ENCODE measurements around the gene SRC. TPM values are rescaled to one million over a fixed set of nuclear protein-coding genes. Genes with fewer than 3 reads are reported as not detected.

The SRC gene
- total and polyA plus RNA-seq, 2 of the 8 experiments (the other 6 are each of a cell fraction or from before 2014, with no cell fraction given) = 27.6 to 28.8 TPM

DNA sequence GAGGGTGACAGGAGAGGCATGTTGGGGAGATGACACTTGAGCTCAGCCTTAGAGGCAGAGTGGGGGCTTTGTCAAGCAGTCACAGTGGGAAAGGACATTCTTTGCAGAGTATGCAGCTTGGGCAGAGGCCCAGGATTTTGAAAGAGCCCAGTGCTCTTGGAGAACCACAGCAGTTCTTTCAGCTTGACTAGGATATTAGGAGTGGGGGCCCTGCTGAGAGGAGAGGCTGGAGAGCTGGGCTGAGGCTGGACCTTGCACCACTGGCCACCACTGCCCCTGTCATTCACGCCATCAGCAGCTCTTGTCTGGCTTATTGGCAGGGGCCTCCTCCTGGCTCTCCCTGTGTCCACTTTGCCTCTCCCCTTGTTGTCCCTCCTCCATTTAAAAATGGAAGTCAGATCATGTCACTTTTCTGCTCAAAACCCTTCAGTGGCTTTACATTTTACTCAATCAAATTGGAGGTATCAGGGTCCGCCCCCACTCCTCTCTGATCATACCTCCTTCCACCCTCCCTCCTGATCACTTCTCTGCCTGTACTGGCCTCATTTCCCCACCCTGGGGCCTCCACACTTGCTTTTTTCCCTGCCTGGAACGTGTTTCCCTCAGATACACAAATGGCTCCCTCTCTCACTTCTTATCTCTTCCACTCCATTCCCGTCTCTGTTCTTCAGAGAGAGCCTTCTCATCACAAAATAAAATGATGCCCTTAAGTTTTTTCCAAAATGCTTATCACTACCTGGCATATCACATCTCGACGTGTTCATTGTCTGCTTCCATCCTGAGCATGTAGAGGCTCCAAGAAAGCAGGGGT is 46.0 kb upstream of the SRC start:
- Histone ChIP-seq H4K8ac (ENCODE audit: extremely low read depth, insufficient read depth, low read length) (no peak overlapping the region), H4K91ac (replicated peaks; ENCODE audit: insufficient read length, low read length) (no peak overlapping the region), H3K4ac (replicated peaks; ENCODE audit: insufficient read length, low read depth, low read length) (no peak overlapping the region), H2BK5ac (ENCODE audit: low read depth, low read length) (no peak overlapping the region), H2BK15ac (ENCODE audit: low read length) (no peak overlapping the region), H2AK5ac (ENCODE audit: low read depth, low read length) (no peak overlapping the region), H4K20me1 (replicated peaks in 1 of 2; ENCODE audit: control insufficient read depth in 1 of 2, insufficient read depth in 2 of 2, low read length in 2 of 2) (no peaks in the 10 kb centered on the region), H3K4me1 (replicated peaks in 1 of 4; ENCODE audit: control insufficient read depth in 3 of 4, insufficient read depth in 4 of 4, low read length in 3 of 4) (peaks cover 0 to 4% (median 0%) of the 10 kb centered on the region in 4 experiments; a peak in 1 of 7 replicates), H3K18ac (ENCODE audit: extremely low read depth, low read length) (no peak overlapping the region), H2BK12ac (ENCODE audit: low read depth, low read length) (no peak overlapping the region), H3K4me2 (ENCODE audit: insufficient read depth in 1 of 2, low read depth in 2 of 2, low read length in 2 of 2) (no peak overlapping the region), H3K23ac (ENCODE audit: insufficient read length) (no peak overlapping the region), H2BK20ac (ENCODE audit: low read length) (no peak overlapping the region), H3K9me3 (ENCODE audit: insufficient read depth in 2 of 2, low read depth in 1 of 2, low read length in 1 of 2) (no peaks in the 10 kb centered on the region), H3K4me3 (ENCODE audit: extremely low read depth in 1 of 4, insufficient read depth in 2 of 4, low read depth in 3 of 4, low read length in 4 of 4) (no peak overlapping the region), H3K9ac (replicated peaks in 1 of 4; ENCODE audit: extremely low read depth in 1 of 4, low read depth in 3 of 4, low read length in 3 of 4) (no peak overlapping the region), H3K36me3 (ENCODE audit: control insufficient read depth in 2 of 4, insufficient read depth in 4 of 4, low read length in 3 of 4) (peaks cover 0 to 18% (median 11%) of the 10 kb centered on the region in 4 experiments; a peak in 6 of 8 replicates), H3K23me2 (ENCODE audit: low read depth, low read length) (no peaks in the 10 kb centered on the region), H3K14ac (ENCODE audit: insufficient read length) (no peak overlapping the region), H3K27me3 (replicated peaks in 1 of 4; ENCODE audit: control insufficient read depth in 3 of 4, extremely low read depth in 1 of 4, insufficient read depth in 3 of 4, low read length in 3 of 4) (no peaks in the 10 kb centered on the region), H3K79me2 (ENCODE audit: control insufficient read depth in 1 of 2, insufficient read depth in 2 of 2, low read length in 2 of 2) (peaks cover 0 to 22% of the 10 kb centered on the region in 2 experiments; a peak in 3 of 4 replicates), H3K79me1 (ENCODE audit: low read depth, low read length) (peaks cover 7% of the 10 kb centered on the region), H3K56ac (replicated peaks; ENCODE audit: insufficient read length, low read depth, low read length) (no peak overlapping the region), H2BK120ac (replicated peaks; ENCODE audit: low read depth, low read length) (no peak overlapping the region), H2AFZ (ENCODE audit: low read length) (no peak overlapping the region), H3K27ac (ENCODE audit: low read depth, low read length) (no peak overlapping the region), H4K5ac (ENCODE audit: insufficient read length, low read depth, low read length) (no peak overlapping the region)
- ChIA-PET POLR2A (ENCODE audit: partially characterized antibody) (interaction anchor here (0.6 to 1.5 kb wide), 3 partner anchors 10 to 188 kb away, joined by 3 to 7 read pairs (median 5); partner anchors contain the start of gene MANBAL), CTCF (ENCODE audit: partially characterized antibody) (interaction anchor here (0.7 to 1.4 kb wide), 4 partner anchors 10 to 202 kb away, joined by 3 to 4 read pairs (median 3); no protein-coding TSS in a partner anchor)
- WGBS, 2 experiments (ENCODE audit: extremely low coverage in 1 of 2, insufficient coverage in 1 of 2, insufficient read length in 1 of 2, insufficient replicate concordance in 2 of 2, low coverage in 1 of 2, low lambda C conversion rate in 2 of 2, missing lambda C conversion rate in 1 of 2) = 86% methylated on average over 6 of the region's 6 CpGs; no CpG with 5 or more reads in 1 of the 2 experiments
- TF ChIP-seq BCL11A (IDR thresholded peaks at IDR 0.05; ENCODE audit: low read depth in 2 of 2, low read length in 2 of 2) (no peak), MAFK (IDR thresholded peaks at IDR 0.05; ENCODE audit: low read depth, low read length) (no peak), HDAC6 (IDR thresholded peaks at IDR 0.05; ENCODE audit: low read depth, low read length) (no peak), YY1 (IDR thresholded peaks at IDR 0.05; ENCODE audit: low read depth, low read length) (no peak), SIRT6 (IDR thresholded peaks at IDR 0.05; ENCODE audit: low read length) (no peak), RFX5 (IDR thresholded peaks at IDR 0.05; ENCODE audit: borderline replicate concordance, low read depth, low read length) (no peak), EZH2 (IDR thresholded peaks at IDR 0.05; ENCODE audit: low read depth, low read length, severe bottlenecking) (no peak)
- FAIRE-seq = no peak
- DNase-seq (ENCODE audit: low read depth in 1 of 2, low spot score in 2 of 2) = no peak

Measured in H1 (cell line).